HepG2 (cell line): Measurements from ENCODE around the gene WBP1. TPM values are rescaled to one million over a fixed set of nuclear protein-coding genes. Genes with fewer than 3 reads are reported as not detected.
A peak's percentile ranks its signal among the peaks of the same experiment; 100 is the strongest.

ENCODE experiments used
- ATRX ChIP-seq: sonication (generic); formaldehyde crosslinking; IDR thresholded peaks from 2 replicates; pipeline ENCODE4 v1.4.0; 2020; ENCODE audit warnings: missing genetic modification reagents, borderline replicate concordance
- DPF2 ChIP-seq: sonication (generic); formaldehyde crosslinking; IDR thresholded peaks from 2 replicates; pipeline ENCODE4 v1.4.0; 2020; ENCODE audit warnings: mild to moderate bottlenecking, low read depth, missing genetic modification reagents, borderline replicate concordance
- GZF1 ChIP-seq: sonication (generic); formaldehyde crosslinking; IDR thresholded peaks from 2 replicates; pipeline ENCODE4 v1.5.1; 2020; ENCODE audit warnings: mild to moderate bottlenecking, missing genetic modification reagents
- MAZ ChIP-seq, 2 experiments: sonication (generic) in 1 of 2; formaldehyde crosslinking in 1 of 2; IDR thresholded peaks; 2 replicates each; pipeline versions ENCODE4 v1.5.0 to v1.6.1; 2012 to 2020; ENCODE audit warnings: low read depth in 2 of 2, mild to moderate bottlenecking in 2 of 2, borderline replicate concordance in 1 of 2, improper control_type of control experiment in 1 of 2, low read length in 1 of 2, missing genetic modification reagents in 1 of 2, moderate library complexity in 1 of 2
- MBD4 ChIP-seq: IDR thresholded peaks from 2 replicates; pipeline ENCODE4 v1.6.1; 2012; ENCODE audit warnings: low read length, inconsistent platforms, borderline replicate concordance
- MIER3 ChIP-seq: IDR thresholded peaks from 2 replicates; pipeline ENCODE4 v1.6.1; 2016; ENCODE audit warnings: missing compliant biosample characterization, borderline replicate concordance
- RNF2 ChIP-seq: fragments of 450-650 bp; conservative IDR thresholded peaks from 2 replicates; pipeline ENCODE4 v1.6.1; 2016; ENCODE audit warnings: low read depth
- THAP11 ChIP-seq: IDR thresholded peaks from 2 replicates; pipeline ENCODE4 v1.6.1; 2016; ENCODE audit warnings: missing biosample characterization, missing genetic modification reagents
- ZBTB10 ChIP-seq: sonication (generic); formaldehyde crosslinking; IDR thresholded peaks from 2 replicates; pipeline ENCODE4 v1.4.0; 2020; ENCODE audit warnings: missing genetic modification reagents, borderline replicate concordance
- ZBTB21 ChIP-seq: sonication (generic); formaldehyde crosslinking; IDR thresholded peaks from 2 replicates; pipeline ENCODE4 v1.4.0; 2020; ENCODE audit warnings: missing genetic modification reagents
- ZKSCAN5 ChIP-seq: sonication (generic); formaldehyde crosslinking; IDR thresholded peaks from 2 replicates; pipeline ENCODE4 v1.5.1; 2020; ENCODE audit warnings: mild to moderate bottlenecking, missing genetic modification reagents
- ZNF251 ChIP-seq: sonication (generic); formaldehyde crosslinking; IDR thresholded peaks from 2 replicates; pipeline ENCODE4 v1.9.0; 2021; ENCODE audit warnings: mild to moderate bottlenecking, missing genetic modification reagents
- ZNF333 ChIP-seq: sonication (generic); formaldehyde crosslinking; IDR thresholded peaks from 2 replicates; pipeline ENCODE4 v1.4.0; 2020; ENCODE audit warnings: mild to moderate bottlenecking, missing genetic modification reagents, borderline replicate concordance
- ZNF354B ChIP-seq: sonication (generic); formaldehyde crosslinking; IDR thresholded peaks from 2 replicates; pipeline ENCODE4 v1.8.0; 2022; ENCODE audit warnings: mild to moderate bottlenecking, missing genetic modification reagents
- ZNF768 ChIP-seq: sonication (generic); formaldehyde crosslinking; IDR thresholded peaks from 2 replicates; pipeline ENCODE4 v1.4.0; 2020; ENCODE audit warnings: missing genetic modification reagents
- polyA plus RNA-seq, 8 experiments: library from polyadenylated mRNA; depleted of rRNA in 3 of 8; stranded (reverse) in 7 of 8; unstranded in 1 of 8; fragments of >200 nt; fragmentation: Illumina TruSeq in 4 of 8; extraction: Trizol in 4 of 8; gene quantifications; 2 replicates each; pipeline versions ENCODE4 v1.2.1 to v1.2.3, GENCODE V29; 2011 to 2016; ENCODE audit warnings: low read depth in 4 of 8, missing spikeins in 1 of 8, mixed read lengths in 1 of 8; ENCODE audit not compliant: insufficient read depth in 1 of 8
- total RNA-seq, 5 experiments: library from RNA; depleted of rRNA; stranded (reverse); fragments of >200 nt; fragmentation: Illumina TruSeq; extraction: Trizol; gene quantifications; 2 replicates each; pipeline ENCODE4 v1.2.3, GENCODE V29; 2016; ENCODE audit warnings: low read depth in 1 of 5
- TF ChIP-seq, protein P1 (sequence below): sonication (generic); formaldehyde crosslinking; IDR thresholded peaks from 2 replicates; pipeline ENCODE4 v1.5.1; 2020; ENCODE audit warnings: mild to moderate bottlenecking, missing genetic modification reagents, borderline replicate concordance
- TF ChIP-seq, protein P2 (sequence below): sonication (generic); formaldehyde crosslinking; IDR thresholded peaks from 2 replicates; pipeline ENCODE4 v1.8.0; 2023; ENCODE audit warnings: mild to moderate bottlenecking, missing genetic modification reagents
- TF ChIP-seq, protein P3 (sequence below): sonication (generic); formaldehyde crosslinking; IDR thresholded peaks from 2 replicates; pipeline ENCODE4 v1.5.0; 2020; ENCODE audit warnings: mild to moderate bottlenecking, low read depth, missing genetic modification reagents, borderline replicate concordance

The WBP1 gene
- total and polyA plus RNA-seq, 2 of the 13 experiments (the other 11 are each of a cell fraction or from before 2014, with no cell fraction given) = 38.8 to 85.7 TPM

- no peak for TF ChIP-seq ZKSCAN5 (CRISPR knock-in tag)
- TF ChIP-seq, protein P1, sequence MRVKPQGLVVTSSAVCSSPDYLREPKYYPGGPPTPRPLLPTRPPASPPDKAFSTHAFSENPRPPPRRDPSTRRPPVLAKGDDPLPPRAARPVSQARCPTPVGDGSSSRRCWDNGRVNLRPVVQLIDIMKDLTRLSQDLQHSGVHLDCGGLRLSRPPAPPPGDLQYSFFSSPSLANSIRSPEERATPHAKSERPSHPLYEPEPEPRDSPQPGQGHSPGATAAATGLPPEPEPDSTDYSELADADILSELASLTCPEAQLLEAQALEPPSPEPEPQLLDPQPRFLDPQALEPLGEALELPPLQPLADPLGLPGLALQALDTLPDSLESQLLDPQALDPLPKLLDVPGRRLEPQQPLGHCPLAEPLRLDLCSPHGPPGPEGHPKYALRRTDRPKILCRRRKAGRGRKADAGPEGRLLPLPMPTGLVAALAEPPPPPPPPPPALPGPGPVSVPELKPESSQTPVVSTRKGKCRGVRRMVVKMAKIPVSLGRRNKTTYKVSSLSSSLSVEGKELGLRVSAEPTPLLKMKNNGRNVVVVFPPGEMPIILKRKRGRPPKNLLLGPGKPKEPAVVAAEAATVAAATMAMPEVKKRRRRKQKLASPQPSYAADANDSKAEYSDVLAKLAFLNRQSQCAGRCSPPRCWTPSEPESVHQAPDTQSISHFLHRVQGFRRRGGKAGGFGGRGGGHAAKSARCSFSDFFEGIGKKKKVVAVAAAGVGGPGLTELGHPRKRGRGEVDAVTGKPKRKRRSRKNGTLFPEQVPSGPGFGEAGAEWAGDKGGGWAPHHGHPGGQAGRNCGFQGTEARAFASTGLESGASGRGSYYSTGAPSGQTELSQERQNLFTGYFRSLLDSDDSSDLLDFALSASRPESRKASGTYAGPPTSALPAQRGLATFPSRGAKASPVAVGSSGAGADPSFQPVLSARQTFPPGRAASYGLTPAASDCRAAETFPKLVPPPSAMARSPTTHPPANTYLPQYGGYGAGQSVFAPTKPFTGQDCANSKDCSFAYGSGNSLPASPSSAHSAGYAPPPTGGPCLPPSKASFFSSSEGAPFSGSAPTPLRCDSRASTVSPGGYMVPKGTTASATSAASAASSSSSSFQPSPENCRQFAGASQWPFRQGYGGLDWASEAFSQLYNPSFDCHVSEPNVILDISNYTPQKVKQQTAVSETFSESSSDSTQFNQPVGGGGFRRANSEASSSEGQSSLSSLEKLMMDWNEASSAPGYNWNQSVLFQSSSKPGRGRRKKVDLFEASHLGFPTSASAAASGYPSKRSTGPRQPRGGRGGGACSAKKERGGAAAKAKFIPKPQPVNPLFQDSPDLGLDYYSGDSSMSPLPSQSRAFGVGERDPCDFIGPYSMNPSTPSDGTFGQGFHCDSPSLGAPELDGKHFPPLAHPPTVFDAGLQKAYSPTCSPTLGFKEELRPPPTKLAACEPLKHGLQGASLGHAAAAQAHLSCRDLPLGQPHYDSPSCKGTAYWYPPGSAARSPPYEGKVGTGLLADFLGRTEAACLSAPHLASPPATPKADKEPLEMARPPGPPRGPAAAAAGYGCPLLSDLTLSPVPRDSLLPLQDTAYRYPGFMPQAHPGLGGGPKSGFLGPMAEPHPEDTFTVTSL (CRISPR knock-in tag) = no peak
- TF ChIP-seq MIER3 (CRISPR knock-in tag) = no peak
- TF ChIP-seq RNF2 = no peak
- TF ChIP-seq ZNF354B (CRISPR knock-in tag) = peak; percentile 80; the same call in 1 of the 2 replicates
- TF ChIP-seq, protein P2, sequence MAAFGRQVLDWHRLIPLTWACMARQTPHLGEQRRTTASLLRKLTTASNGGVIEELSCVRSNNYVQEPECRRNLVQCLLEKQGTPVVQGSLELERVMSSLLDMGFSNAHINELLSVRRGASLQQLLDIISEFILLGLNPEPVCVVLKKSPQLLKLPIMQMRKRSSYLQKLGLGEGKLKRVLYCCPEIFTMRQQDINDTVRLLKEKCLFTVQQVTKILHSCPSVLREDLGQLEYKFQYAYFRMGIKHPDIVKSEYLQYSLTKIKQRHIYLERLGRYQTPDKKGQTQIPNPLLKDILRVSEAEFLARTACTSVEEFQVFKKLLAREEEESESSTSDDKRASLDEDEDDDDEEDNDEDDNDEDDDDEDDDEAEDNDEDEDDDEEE (CRISPR knock-in tag) = 0 out of 2 replicates have a peak, but pooled peaks have one; percentile 48
- no peak for TF ChIP-seq MBD4
- TF ChIP-seq, protein P3, sequence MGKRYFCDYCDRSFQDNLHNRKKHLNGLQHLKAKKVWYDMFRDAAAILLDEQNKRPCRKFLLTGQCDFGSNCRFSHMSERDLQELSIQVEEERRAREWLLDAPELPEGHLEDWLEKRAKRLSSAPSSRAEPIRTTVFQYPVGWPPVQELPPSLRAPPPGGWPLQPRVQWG (CRISPR knock-in tag) = no peak
- no peak for TF ChIP-seq ZNF333
- TF ChIP-seq ATRX (CRISPR knock-in tag) = 0 out of 2 replicates have a peak, but pooled peaks have one; percentile 12
- no peak for TF ChIP-seq ZBTB10 (CRISPR knock-in tag)
- TF ChIP-seq THAP11 = no peak
- no peak for TF ChIP-seq ZBTB21 (CRISPR knock-in tag)
- peak; percentile 52; the same call in 1 of the 2 replicates for TF ChIP-seq ZNF768
- TF ChIP-seq GZF1 (CRISPR knock-in tag) = 0 out of 2 replicates have a peak, but pooled peaks have one; percentile 39
- no peak for TF ChIP-seq MAZ (IDR thresholded peaks at IDR 0.05; ENCODE audit: borderline replicate concordance, low read depth, low read length)
- TF ChIP-seq MAZ (CRISPR knock-in tag; IDR thresholded peaks at IDR 0.05; ENCODE audit: low read depth) = peak; percentile 82
- TF ChIP-seq DPF2 (CRISPR knock-in tag) = peak; percentile 9; the same call in 1 of the 2 replicates
- TF ChIP-seq ZNF251 (CRISPR knock-in tag) = peak; percentile 79; the same call in 1 of the 2 replicates
Observed at GRCh38 chr2:74497777-74498499, 39.7 kb downstream of the WBP1 start (continued).
